Measurements from ENCODE around the gene PDE7B. TPM values are rescaled to one million over a fixed set of nuclear protein-coding genes. Genes with fewer than 3 reads are reported as not detected.

The PDE7B gene
- total and polyA plus RNA-seq, 2 of the 8 experiments (the other 6 are each of a cell fraction or from before 2014, with no cell fraction given): not detected

DNA sequence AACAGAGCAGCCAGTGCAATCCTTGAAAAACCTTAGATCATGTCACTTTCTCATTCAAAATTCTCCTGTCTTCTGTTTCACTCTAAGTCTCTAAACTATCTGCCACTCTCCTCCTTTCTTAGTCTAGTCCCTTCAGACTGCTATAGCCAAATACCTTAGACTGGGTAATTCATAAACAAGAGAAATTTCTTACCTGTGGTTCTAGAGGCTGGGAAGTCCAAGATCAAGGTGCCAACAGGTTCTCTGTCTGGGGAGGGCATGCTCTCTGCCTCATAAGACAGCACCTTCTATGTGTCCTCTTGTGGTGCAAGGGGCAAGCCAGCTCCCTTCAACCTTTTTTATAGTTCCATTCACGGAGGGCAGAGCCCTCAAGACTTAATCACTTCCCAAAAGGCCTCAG lies 242.3 kb downstream of the PDE7B start:
- WGBS, 2 experiments (ENCODE audit: extremely low coverage in 1 of 2, insufficient coverage in 1 of 2, insufficient read length in 1 of 2, insufficient replicate concordance in 2 of 2, low coverage in 1 of 2, low lambda C conversion rate in 2 of 2, missing lambda C conversion rate in 1 of 2): 67% methylated on average over 1 of the region's 1 CpG; no CpG with 5 or more reads in 1 of the 2 experiments
- TF ChIP-seq GTF2F1 (IDR thresholded peaks at IDR 0.05; ENCODE audit: borderline replicate concordance, low read depth, low read length): no peak
- TF ChIP-seq RFX5 (IDR thresholded peaks at IDR 0.05; ENCODE audit: borderline replicate concordance, low read depth, low read length): no peak
- TF ChIP-seq SP2 (IDR thresholded peaks at IDR 0.05; ENCODE audit: low read length): no peak
- TF ChIP-seq EZH2 (IDR thresholded peaks at IDR 0.05; ENCODE audit: low read depth, low read length, severe bottlenecking): no peak
- no peak for TF ChIP-seq NRF1 (IDR thresholded peaks at IDR 0.05; ENCODE audit: low read depth, low read length)
- no peak for TF ChIP-seq TAF7 (optimal IDR thresholded peaks at IDR 0.05; ENCODE audit: borderline replicate concordance, low read depth, low read length)

More for the DNA sequence above, 242.3 kb downstream of the PDE7B start:
- Histone ChIP-seq H2BK120ac (replicated peaks; ENCODE audit: low read depth, low read length) (no peak overlapping the region), H2BK5ac (ENCODE audit: low read depth, low read length) (no peak overlapping the region), H3K9ac (replicated peaks in 1 of 4; ENCODE audit: extremely low read depth in 1 of 4, low read depth in 3 of 4, low read length in 3 of 4) (no peak overlapping the region), H3K79me1 (ENCODE audit: low read depth, low read length) (no peaks in the 10 kb centered on the region), H2AFZ (ENCODE audit: low read length) (no peak overlapping the region), H3K18ac (ENCODE audit: extremely low read depth, low read length) (no peak overlapping the region), H3K4me1 (replicated peaks in 1 of 4; ENCODE audit: control insufficient read depth in 3 of 4, insufficient read depth in 4 of 4, low read length in 3 of 4) (no peaks in the 10 kb centered on the region), H3K9me3 (ENCODE audit: insufficient read depth in 2 of 2, low read depth in 1 of 2, low read length in 1 of 2) (no peaks in the 10 kb centered on the region), H3K36me3 (ENCODE audit: control insufficient read depth in 2 of 4, insufficient read depth in 4 of 4, low read length in 3 of 4) (no peaks in the 10 kb centered on the region), H3K4me3 (ENCODE audit: extremely low read depth in 1 of 4, insufficient read depth in 2 of 4, low read depth in 3 of 4, low read length in 4 of 4) (no peak overlapping the region), H3K14ac (ENCODE audit: insufficient read length) (no peak overlapping the region), H4K20me1 (replicated peaks in 1 of 2; ENCODE audit: control insufficient read depth in 1 of 2, insufficient read depth in 2 of 2, low read length in 2 of 2) (peaks cover 0 to 2% of the 10 kb centered on the region in 2 experiments), H3K79me2 (ENCODE audit: control insufficient read depth in 1 of 2, insufficient read depth in 2 of 2, low read length in 2 of 2) (no peaks in the 10 kb centered on the region), H3K23me2 (ENCODE audit: low read depth, low read length) (no peaks in the 10 kb centered on the region), H4K91ac (replicated peaks; ENCODE audit: insufficient read length, low read length) (no peak overlapping the region), H2BK12ac (ENCODE audit: low read depth, low read length) (no peak overlapping the region), H3K4me2 (ENCODE audit: insufficient read depth in 1 of 2, low read depth in 2 of 2, low read length in 2 of 2) (no peak overlapping the region), H4K8ac (ENCODE audit: extremely low read depth, insufficient read depth, low read length) (no peak overlapping the region), H2AK5ac (ENCODE audit: low read depth, low read length) (no peak overlapping the region), H3K56ac (replicated peaks; ENCODE audit: insufficient read length, low read depth, low read length) (no peak overlapping the region), H3K27me3 (replicated peaks in 1 of 4; ENCODE audit: control insufficient read depth in 3 of 4, extremely low read depth in 1 of 4, insufficient read depth in 3 of 4, low read length in 3 of 4) (peaks cover 0 to 2% (median 0%) of the 10 kb centered on the region in 4 experiments; a peak in 2 of 7 replicates), H3K27ac (ENCODE audit: low read depth, low read length) (no peak overlapping the region), H2BK15ac (ENCODE audit: low read length) (no peak overlapping the region), H3K4ac (replicated peaks; ENCODE audit: insufficient read length, low read depth, low read length) (no peak overlapping the region), H2BK20ac (ENCODE audit: low read length) (no peak overlapping the region), H4K5ac (ENCODE audit: insufficient read length, low read depth, low read length) (no peak overlapping the region), H3K23ac (ENCODE audit: insufficient read length) (no peak overlapping the region)
- DNase-seq (ENCODE audit: low read depth in 1 of 2, low spot score in 2 of 2) (no peak), FAIRE-seq (no peak)
- ChIA-PET POLR2A (ENCODE audit: partially characterized antibody) (no interaction called here), CTCF (ENCODE audit: partially characterized antibody) (no interaction called here)

All from H1 (cell line).